ENCODE data around the gene ZDHHC24.

DNA sequence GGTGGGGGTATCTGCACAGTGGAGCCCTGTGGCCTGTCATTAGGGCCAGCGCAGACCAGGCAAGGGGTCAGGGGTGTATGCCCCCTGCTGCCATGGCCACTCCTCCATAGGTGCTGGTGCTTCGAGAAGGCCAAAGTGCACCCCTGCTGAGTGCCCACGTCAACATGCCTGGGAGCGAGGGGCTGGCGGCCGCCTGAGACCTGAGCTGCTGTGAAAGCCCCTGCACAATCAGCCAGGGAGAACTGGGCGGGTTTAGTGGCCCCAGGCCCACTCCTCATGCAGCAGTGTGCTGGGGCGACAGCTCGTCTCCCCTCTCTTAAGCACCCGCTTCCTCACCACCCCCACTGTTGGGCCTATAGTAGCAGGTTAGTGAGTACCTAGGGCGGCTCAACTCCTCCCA is 14.0 kb downstream of the ZDHHC24 start:
- TF ChIP-seq, protein P1, sequence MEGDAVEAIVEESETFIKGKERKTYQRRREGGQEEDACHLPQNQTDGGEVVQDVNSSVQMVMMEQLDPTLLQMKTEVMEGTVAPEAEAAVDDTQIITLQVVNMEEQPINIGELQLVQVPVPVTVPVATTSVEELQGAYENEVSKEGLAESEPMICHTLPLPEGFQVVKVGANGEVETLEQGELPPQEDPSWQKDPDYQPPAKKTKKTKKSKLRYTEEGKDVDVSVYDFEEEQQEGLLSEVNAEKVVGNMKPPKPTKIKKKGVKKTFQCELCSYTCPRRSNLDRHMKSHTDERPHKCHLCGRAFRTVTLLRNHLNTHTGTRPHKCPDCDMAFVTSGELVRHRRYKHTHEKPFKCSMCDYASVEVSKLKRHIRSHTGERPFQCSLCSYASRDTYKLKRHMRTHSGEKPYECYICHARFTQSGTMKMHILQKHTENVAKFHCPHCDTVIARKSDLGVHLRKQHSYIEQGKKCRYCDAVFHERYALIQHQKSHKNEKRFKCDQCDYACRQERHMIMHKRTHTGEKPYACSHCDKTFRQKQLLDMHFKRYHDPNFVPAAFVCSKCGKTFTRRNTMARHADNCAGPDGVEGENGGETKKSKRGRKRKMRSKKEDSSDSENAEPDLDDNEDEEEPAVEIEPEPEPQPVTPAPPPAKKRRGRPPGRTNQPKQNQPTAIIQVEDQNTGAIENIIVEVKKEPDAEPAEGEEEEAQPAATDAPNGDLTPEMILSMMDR (conservative IDR thresholded peaks at IDR 0.05 in 1 of 2, IDR thresholded peaks at IDR 0.05 in 1 of 2; ENCODE audit: low read depth in 1 of 2, low read length in 2 of 2), result no peak
- TF ChIP-seq EZH2 (IDR thresholded peaks at IDR 0.05; ENCODE audit: low read length, missing control alignments), result no peak

Data from fibroblast of lung (primary cell).